ENCODE results near the gene ANKS1B.
A peak's percentile ranks its signal among the peaks of the same experiment; 100 is the strongest.

The ANKS1B gene

GRCh38 chr12:98817742-98818141 lies 1167.0 kb downstream of the ANKS1B start:
- no peak for TF ChIP-seq RARB (CRISPR knock-in tag; IDR thresholded peaks at IDR 0.05)
- TF ChIP-seq ZFP30 (CRISPR knock-in tag; IDR thresholded peaks at IDR 0.05): no peak
- no peak for TF ChIP-seq OSR1 (CRISPR knock-in tag; IDR thresholded peaks at IDR 0.05)
- TF ChIP-seq ZNF565 (CRISPR knock-in tag; conservative IDR thresholded peaks at IDR 0.05; ENCODE audit: low read depth): no peak
- no peak for TF ChIP-seq ZNF8 (CRISPR knock-in tag; IDR thresholded peaks at IDR 0.05)
- no peak for TF ChIP-seq ZNF70 (CRISPR knock-in tag; IDR thresholded peaks at IDR 0.05)
- TF ChIP-seq CSDC2 (CRISPR knock-in tag; IDR thresholded peaks at IDR 0.05): no peak
- TF ChIP-seq CSRNP3 (CRISPR knock-in tag; IDR thresholded peaks at IDR 0.05): no peak
- no peak for TF ChIP-seq ESRRG (CRISPR knock-in tag; IDR thresholded peaks at IDR 0.05)
- no peak for TF ChIP-seq ISL1 (CRISPR knock-in tag; IDR thresholded peaks at IDR 0.05)
- TF ChIP-seq BACH2 (CRISPR knock-in tag; IDR thresholded peaks at IDR 0.05; ENCODE audit: borderline replicate concordance): no peak
- ATAC-seq: no peak

- peak; percentile 25; the same call in 1 of the 2 replicates for TF ChIP-seq ISL1 (CRISPR knock-in tag; IDR thresholded peaks at IDR 0.05)
- TF ChIP-seq ZNF8 (CRISPR knock-in tag; IDR thresholded peaks at IDR 0.05): no peak
- TF ChIP-seq SNAI2 (CRISPR knock-in tag; IDR thresholded peaks at IDR 0.05): no peak
- TF ChIP-seq BACH2 (CRISPR knock-in tag; IDR thresholded peaks at IDR 0.05; ENCODE audit: borderline replicate concordance): no peak
- no peak for ATAC-seq
Measured at GRCh38 chr12:98816720-98817119, 1168.0 kb downstream of the ANKS1B start.

GRCh38 chr12:98814254-98814653 lies 1170.5 kb downstream of the ANKS1B start:
- ATAC-seq: no peak
- no peak for TF ChIP-seq ISL1 (CRISPR knock-in tag; IDR thresholded peaks at IDR 0.05)

- no peak for ATAC-seq
- no peak for TF ChIP-seq SNAI2 (CRISPR knock-in tag; IDR thresholded peaks at IDR 0.05)
- no peak for TF ChIP-seq TCF4 (CRISPR knock-in tag; IDR thresholded peaks at IDR 0.05; ENCODE audit: borderline replicate concordance)
Measured at GRCh38 chr12:98812225-98812624, 1172.5 kb downstream of the ANKS1B start.

GRCh38 chr12:98808243-98808875 lies 1176.4 kb downstream of the ANKS1B start:
- ATAC-seq: no peak
- TF ChIP-seq ISL1 (CRISPR knock-in tag; IDR thresholded peaks at IDR 0.05): no peak
- TF ChIP-seq BACH2 (CRISPR knock-in tag; IDR thresholded peaks at IDR 0.05; ENCODE audit: borderline replicate concordance): no peak
- no peak for TF ChIP-seq ZFP3 (CRISPR knock-in tag; IDR thresholded peaks at IDR 0.05)
- no peak for TF ChIP-seq CSRNP3 (CRISPR knock-in tag; IDR thresholded peaks at IDR 0.05)
- no peak for TF ChIP-seq ZFP30 (CRISPR knock-in tag; IDR thresholded peaks at IDR 0.05)
- no peak for TF ChIP-seq PPARA (CRISPR knock-in tag; IDR thresholded peaks at IDR 0.05; ENCODE audit: borderline replicate concordance)
- no peak for TF ChIP-seq CSDC2 (CRISPR knock-in tag; IDR thresholded peaks at IDR 0.05)
- no peak for TF ChIP-seq GLIS3 (CRISPR knock-in tag; IDR thresholded peaks at IDR 0.05)
- TF ChIP-seq ARNTL (CRISPR knock-in tag; IDR thresholded peaks at IDR 0.05; ENCODE audit: borderline replicate concordance, low read depth): no peak
- no peak for TF ChIP-seq POU6F1 (CRISPR knock-in tag; IDR thresholded peaks at IDR 0.05; ENCODE audit: borderline replicate concordance, low read depth)

GRCh38 chr12:98807187-98807586 lies 1177.5 kb downstream of the ANKS1B start:
- no peak for ATAC-seq
- TF ChIP-seq CSRNP3 (CRISPR knock-in tag; IDR thresholded peaks at IDR 0.05) (no peak), ZNF565 (CRISPR knock-in tag; conservative IDR thresholded peaks at IDR 0.05; ENCODE audit: low read depth) (no peak), ZNF70 (CRISPR knock-in tag; IDR thresholded peaks at IDR 0.05) (no peak), ZFP30 (CRISPR knock-in tag; IDR thresholded peaks at IDR 0.05) (no peak), CREB5 (CRISPR knock-in tag; IDR thresholded peaks at IDR 0.05; ENCODE audit: low read depth) (no peak), ZNF8 (CRISPR knock-in tag; IDR thresholded peaks at IDR 0.05) (no peak), PPARA (CRISPR knock-in tag; IDR thresholded peaks at IDR 0.05; ENCODE audit: borderline replicate concordance) (no peak), CSDC2 (CRISPR knock-in tag; IDR thresholded peaks at IDR 0.05) (no peak), BACH2 (CRISPR knock-in tag; IDR thresholded peaks at IDR 0.05; ENCODE audit: borderline replicate concordance) (no peak), TCF4 (CRISPR knock-in tag; IDR thresholded peaks at IDR 0.05; ENCODE audit: borderline replicate concordance) (no peak), POU6F1 (CRISPR knock-in tag; IDR thresholded peaks at IDR 0.05; ENCODE audit: borderline replicate concordance, low read depth) (no peak), ZC3H10 (CRISPR knock-in tag; IDR thresholded peaks at IDR 0.05) (no peak), SNAI2 (CRISPR knock-in tag; IDR thresholded peaks at IDR 0.05) (no peak), ESRRG (CRISPR knock-in tag; IDR thresholded peaks at IDR 0.05) (no peak)
